Neural progenitor cell (in vitro differentiated cells): ENCODE measurements around the gene FAM13B. TPM values are rescaled to one million over a fixed set of nuclear protein-coding genes. Genes with fewer than 3 reads are reported as not detected.
A peak's percentile ranks its signal among the peaks of the same experiment; 100 is the strongest.
"Not testable (repeated sequence)": the region's sequence is repeated elsewhere in the genome, so short reads cannot be mapped to it uniquely, and the experiment has no call there.

Experiments used
- DNase-seq: peaks from one replicate; pipeline ENCODE4 v3.0.0-alpha.2; 2016; ENCODE audit warnings: low spot score
- H2AFZ ChIP-seq: fragments of 200-600 bp; sonication (generic); replicated peaks from 2 replicates; pipeline ENCODE4 v1.6.1; 2016; ENCODE audit warnings: antibody characterized with exemption
- H3F3A ChIP-seq: fragments of 200-600 bp; sonication (generic); 2 replicates; pipeline ENCODE4 v1.6.1; 2016; ENCODE audit warnings: antibody characterized with exemption, low read depth
- H3K27ac ChIP-seq: fragments of 200-600 bp; sonication (generic); 2 replicates; pipeline ENCODE4 v1.5.1; 2016; ENCODE audit warnings: mild to moderate bottlenecking
- H3K27me3 ChIP-seq: fragments of 200-600 bp; sonication (generic); 2 replicates; pipeline ENCODE4 v1.6.1; 2016; ENCODE audit warnings: mild to moderate bottlenecking, moderate library complexity
- H3K36me3 ChIP-seq: fragments of 200-600 bp; sonication (generic); 2 replicates; pipeline ENCODE4 v1.5.1; 2016
- H3K4me1 ChIP-seq: fragments of 200-600 bp; sonication (generic); 2 replicates; pipeline ENCODE4 v1.6.1; 2016; ENCODE audit warnings: mixed run types
- H3K4me2 ChIP-seq: fragments of 200-600 bp; sonication (generic); 2 replicates; pipeline ENCODE4 v1.6.1; 2016
- H3K4me3 ChIP-seq: fragments of 200-600 bp; sonication (generic); 2 replicates; pipeline ENCODE4 v1.5.1; 2016
- H3K79me2 ChIP-seq: fragments of 200-600 bp; sonication (generic); 2 replicates; pipeline ENCODE4 v1.6.1; 2016; ENCODE audit warnings: low read depth
- H3K9ac ChIP-seq: fragments of 200-600 bp; sonication (generic); 2 replicates; pipeline ENCODE4 v1.6.1; 2016
- H3K9me3 ChIP-seq: fragments of 200-600 bp; sonication (generic); 2 replicates; pipeline ENCODE4 v1.5.1; 2016; ENCODE audit warnings: low read depth
- H4K20me1 ChIP-seq: fragments of 200-600 bp; sonication (generic); 2 replicates; pipeline ENCODE4 v1.6.1; 2016; ENCODE audit warnings: low read depth
- H3K27ac Mint-ChIP-seq: 3 replicates; pipeline ENCODE4 v1.8.0; 2021; ENCODE audit warnings: mixed read lengths
- H3K27me3 Mint-ChIP-seq: 2 replicates; pipeline ENCODE4 v1.8.0; 2022; ENCODE audit warnings: low read depth, mild to moderate bottlenecking, inconsistent platforms, moderate library complexity, mixed read lengths; ENCODE audit not compliant: insufficient read depth
- H3K36me3 Mint-ChIP-seq: 3 replicates; pipeline ENCODE4 v1.8.0; 2021; ENCODE audit warnings: mixed read lengths
- H3K4me1 Mint-ChIP-seq: 3 replicates; pipeline ENCODE4 v1.8.0; 2021; ENCODE audit warnings: mixed read lengths
- H3K4me3 Mint-ChIP-seq: 3 replicates; pipeline ENCODE4 v1.8.0; 2021; ENCODE audit warnings: mild to moderate bottlenecking, moderate library complexity, mixed read lengths
- H3K9me3 Mint-ChIP-seq: 3 replicates; pipeline ENCODE4 v1.8.0; 2020; ENCODE audit warnings: mixed read lengths
- CTCF ChIP-seq: fragments of 200-600 bp; sonication (generic); IDR thresholded peaks from 2 replicates; pipeline ENCODE4 v1.5.1; 2017; ENCODE audit warnings: antibody characterized with exemption, mild to moderate bottlenecking
- EZH2 ChIP-seq: fragments of 200-600 bp; sonication (generic); IDR thresholded peaks from 2 replicates; pipeline ENCODE4 v1.6.1; 2017; ENCODE audit warnings: antibody characterized with exemption, mild to moderate bottlenecking, moderate library complexity
- EZH2phosphoT487 ChIP-seq: fragments of 200-600 bp; sonication (generic); IDR thresholded peaks from 2 replicates; pipeline ENCODE4 v1.6.1; 2017; ENCODE audit warnings: antibody characterized with exemption
- total RNA-seq: library from RNA; depleted of rRNA; stranded (reverse); fragments of >200 nt; gene quantifications from 2 replicates; pipeline ENCODE4 v1.2.3, GENCODE V29; 2015; ENCODE audit warnings: low replicate concordance

The FAM13B gene
- total RNA-seq, 1 donor from 2014 or later: 41.7 TPM

GRCh38 chr5:138054847-138055558, 22.1 kb upstream of the FAM13B start:
- H3K9me3 ChIP-seq: no peaks in the 10 kb centered on the region
- H3K9ac ChIP-seq: no peak overlapping the region
- H3K27ac ChIP-seq: no peak overlapping the region
- no peaks in the 10 kb centered on the region for H4K20me1 ChIP-seq
- H3K79me2 ChIP-seq: no peaks in the 10 kb centered on the region
- H3K27ac Mint-ChIP-seq: no peak overlapping the region
- peak overlapping the region; percentile 39 for H3K4me3 ChIP-seq
- H3K27me3 Mint-ChIP-seq: no peaks in the 10 kb centered on the region
- H3K4me1 Mint-ChIP-seq: peaks cover 13% of the 10 kb centered on the region
- peak overlapping the region; percentile 74 for H3K4me2 ChIP-seq
- H3K36me3 Mint-ChIP-seq: no peaks in the 10 kb centered on the region
- TF ChIP-seq CTCF (no peak), EZH2 (no peak), EZH2phosphoT487 (no peak)
- H3K9me3 Mint-ChIP-seq: no peaks in the 10 kb centered on the region
- peaks cover 20% of the 10 kb centered on the region for H3F3A ChIP-seq
- peak overlapping the region; percentile 71 for H3K4me3 Mint-ChIP-seq
- peak; percentile 63 for DNase-seq
- H3K27me3 ChIP-seq: no peaks in the 10 kb centered on the region
- peak overlapping the region; percentile 84 for H2AFZ ChIP-seq
- peaks cover 13% of the 10 kb centered on the region for H3K4me1 ChIP-seq
- no peaks in the 10 kb centered on the region for H3K36me3 ChIP-seq

- Mint-ChIP-seq H3K36me3 (no peaks in the 10 kb centered on the region), H3K4me1 (peaks cover 13% of the 10 kb centered on the region), H3K27ac (no peak overlapping the region), H3K4me3 (no peak overlapping the region), H3K27me3 (no peaks in the 10 kb centered on the region), H3K9me3 (no peaks in the 10 kb centered on the region)
- Histone ChIP-seq H3K4me2 (peak overlapping the region; percentile 74), H3K27ac (no peak overlapping the region), H3K27me3 (no peaks in the 10 kb centered on the region), H2AFZ (peak overlapping the region; percentile 84), H3F3A (peaks cover 20% of the 10 kb centered on the region), H3K9ac (no peak overlapping the region), H3K4me3 (no peak overlapping the region), H3K9me3 (no peaks in the 10 kb centered on the region), H3K79me2 (no peaks in the 10 kb centered on the region), H3K36me3 (no peaks in the 10 kb centered on the region), H3K4me1 (peaks cover 13% of the 10 kb centered on the region), H4K20me1 (no peaks in the 10 kb centered on the region)
- no peak for DNase-seq
- TF ChIP-seq EZH2 (no peak), EZH2phosphoT487 (no peak), CTCF (no peak)
These were observed 21.3 kb upstream of the FAM13B start for GRCh38 chr5:138054206-138054605.

GRCh38 chr5:138053554-138053953, 20.7 kb upstream of the FAM13B start:
- H3K36me3 Mint-ChIP-seq: no peaks in the 10 kb centered on the region
- Histone ChIP-seq H3K36me3 (no peaks in the 10 kb centered on the region), H4K20me1 (no peaks in the 10 kb centered on the region), H3K4me3 (no peak overlapping the region), H3K4me2 (no peak overlapping the region), H3K27me3 (no peaks in the 10 kb centered on the region), H3K27ac (no peak overlapping the region), H3K79me2 (no peaks in the 10 kb centered on the region), H3F3A (peaks cover 20% of the 10 kb centered on the region), H2AFZ (no peak overlapping the region), H3K9ac (no peak overlapping the region), H3K9me3 (no peaks in the 10 kb centered on the region), H3K4me1 (peaks cover 13% of the 10 kb centered on the region)
- no peaks in the 10 kb centered on the region for H3K9me3 Mint-ChIP-seq
- H3K4me3 Mint-ChIP-seq: no peak overlapping the region
- H3K27me3 Mint-ChIP-seq: no peaks in the 10 kb centered on the region
- DNase-seq: no peak
- peaks cover 13% of the 10 kb centered on the region for H3K4me1 Mint-ChIP-seq
- no peak overlapping the region for H3K27ac Mint-ChIP-seq
- TF ChIP-seq CTCF: no peak
- TF ChIP-seq EZH2: no peak
- no peak for TF ChIP-seq EZH2phosphoT487

GRCh38 chr5:138052718-138053117, 19.8 kb upstream of the FAM13B start:
- peaks cover 13% of the 10 kb centered on the region for H3K4me1 Mint-ChIP-seq
- H3K36me3 Mint-ChIP-seq, H3K9me3 ChIP-seq, H4K20me1 ChIP-seq, H3K4me2 ChIP-seq, H3K36me3 ChIP-seq, H3K27ac Mint-ChIP-seq, H3K9ac ChIP-seq, H3K4me3 ChIP-seq, H3K27me3 Mint-ChIP-seq, H3K9me3 Mint-ChIP-seq, H2AFZ ChIP-seq, H3K27me3 ChIP-seq, H3K79me2 ChIP-seq, H3K27ac ChIP-seq, DNase-seq, H3K4me3 Mint-ChIP-seq: not testable (repeated sequence)
- peaks cover 13% of the 10 kb centered on the region for H3K4me1 ChIP-seq
- H3F3A ChIP-seq: peaks cover 20% of the 10 kb centered on the region
